Urinary bladder (tissue), 4 donors: Measurements from ENCODE around the gene ZDHHC13. TPM values are rescaled to one million over a fixed set of nuclear protein-coding genes. Genes with fewer than 3 reads are reported as not detected.

Experiments used
- DNase-seq: peaks from one replicate; pipeline ENCODE4 v3.0.0-alpha.2; 2015; ENCODE audit errors: extremely low spot score
- H3K27ac ChIP-seq: one replicate; pipeline ENCODE4 v1.5.1; 2013; ENCODE audit warnings: low read depth, mild to moderate bottlenecking, moderate library complexity
- H3K36me3 ChIP-seq: one replicate; pipeline ENCODE4 v1.6.1; 2013; ENCODE audit warnings: mild to moderate bottlenecking, moderate library complexity; ENCODE audit not compliant: insufficient read depth
- H3K4me1 ChIP-seq: one replicate; pipeline ENCODE4 v1.6.1; 2013; ENCODE audit warnings: mild to moderate bottlenecking, moderate library complexity; ENCODE audit not compliant: insufficient read depth
- H3K4me3 ChIP-seq: one replicate; pipeline ENCODE4 v1.5.1; 2013; ENCODE audit warnings: low read depth, low read length
- WGBS: extraction: QIAGEN DNeasy Blood & Tissue Kit; methylation state at CpG from one replicate; pipeline ENCODE4 v1.1.7; 2013; 5-methylcytosine and 5-hydroxymethylcytosine counted together
- polyA plus RNA-seq: library from polyadenylated mRNA; stranded (reverse); fragments of 200-250 nt; gene quantifications from one replicate; pipeline ENCODE4 v1.2.3, GENCODE V29; 2013
- total RNA-seq: library from RNA; depleted of rRNA; stranded (reverse); fragments of >200 nt; gene quantifications from one replicate; pipeline ENCODE4 v1.2.3, GENCODE V29; 2014
- donor health status: healthy with polysubstance abuse.
- donor health status: healthy.

Gene ZDHHC13
- total and polyA plus RNA-seq, 2 donors = 10.2 to 26.5 TPM

DNA sequence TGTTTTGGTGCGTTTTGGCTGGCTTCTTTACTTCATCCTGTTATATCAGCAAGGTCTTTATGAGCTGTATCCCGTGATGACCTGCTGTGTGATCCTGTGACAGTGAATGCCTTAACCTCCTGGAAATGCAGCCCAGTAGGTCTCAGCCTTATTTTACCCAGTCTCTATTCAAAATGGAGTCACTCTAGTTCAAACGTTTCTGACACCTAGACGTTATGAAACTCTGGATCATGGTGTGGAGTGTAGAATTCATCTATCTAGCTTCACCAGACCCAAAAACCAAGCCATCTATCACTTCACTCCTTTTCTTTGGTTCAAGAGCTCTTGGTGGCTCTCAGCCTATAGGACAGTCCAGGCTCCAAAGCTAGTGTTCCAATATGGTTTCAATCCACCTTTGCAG is 28.2 kb upstream of the ZDHHC13 start:
- no peak overlapping the region for H3K27ac ChIP-seq
- no peaks in the 10 kb centered on the region for H3K36me3 ChIP-seq
- WGBS = 72% methylated on average over 4 of the region's 4 CpGs
- DNase-seq = no peak
- H3K4me3 ChIP-seq = no peak overlapping the region
- H3K4me1 ChIP-seq = no peaks in the 10 kb centered on the region

DNA sequence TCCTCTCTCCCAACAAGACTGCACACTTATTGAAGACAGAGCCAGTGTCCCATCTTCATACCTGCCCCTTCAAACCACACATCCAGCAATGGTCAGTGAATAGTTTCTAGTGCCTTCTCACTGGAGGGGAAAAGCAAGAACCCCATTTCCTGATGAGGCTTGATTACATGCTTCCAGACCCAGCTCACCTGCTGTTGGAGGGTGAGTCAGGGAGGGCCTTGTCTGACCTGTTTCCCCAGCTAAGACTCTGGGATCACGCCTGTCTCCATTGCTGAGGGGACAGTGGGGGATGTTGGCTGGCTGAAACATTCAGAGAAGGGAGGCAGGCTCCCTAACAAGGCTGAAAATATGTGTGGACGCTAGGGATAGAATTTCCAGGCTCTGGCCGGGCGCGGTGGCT is 27.5 kb upstream of the ZDHHC13 start:
- Histone ChIP-seq H3K36me3 (no peaks in the 10 kb centered on the region), H3K4me3 (no peak overlapping the region), H3K4me1 (no peaks in the 10 kb centered on the region), H3K27ac (no peak overlapping the region)
- WGBS = 91% methylated on average over 5 of the region's 5 CpGs
- no peak for DNase-seq

DNA sequence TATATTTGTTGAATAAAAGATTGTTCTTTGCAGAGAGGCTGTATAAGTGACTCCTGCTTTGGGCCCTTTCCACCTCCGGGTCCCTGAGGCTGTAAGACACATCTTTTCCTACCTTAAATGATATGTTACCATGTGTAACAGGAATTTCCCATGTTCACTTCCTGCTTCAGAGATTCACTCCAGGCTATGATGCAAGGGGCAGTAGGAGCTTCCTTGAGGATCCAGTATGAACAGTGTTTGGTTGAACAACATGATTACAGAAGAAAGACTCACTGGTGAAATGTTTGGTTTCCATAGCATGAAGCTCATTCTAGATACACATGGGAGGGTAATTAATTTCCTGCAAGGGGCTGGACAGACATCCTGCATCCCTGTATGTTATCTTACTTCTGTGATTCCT is 25.6 kb upstream of the ZDHHC13 start:
- H3K4me3 ChIP-seq = no peak overlapping the region
- WGBS = 81% methylated on average over 1 of the region's 1 CpG
- no peaks in the 10 kb centered on the region for H3K36me3 ChIP-seq
- no peak for DNase-seq
- no peaks in the 10 kb centered on the region for H3K4me1 ChIP-seq
- H3K27ac ChIP-seq = no peak overlapping the region

DNA sequence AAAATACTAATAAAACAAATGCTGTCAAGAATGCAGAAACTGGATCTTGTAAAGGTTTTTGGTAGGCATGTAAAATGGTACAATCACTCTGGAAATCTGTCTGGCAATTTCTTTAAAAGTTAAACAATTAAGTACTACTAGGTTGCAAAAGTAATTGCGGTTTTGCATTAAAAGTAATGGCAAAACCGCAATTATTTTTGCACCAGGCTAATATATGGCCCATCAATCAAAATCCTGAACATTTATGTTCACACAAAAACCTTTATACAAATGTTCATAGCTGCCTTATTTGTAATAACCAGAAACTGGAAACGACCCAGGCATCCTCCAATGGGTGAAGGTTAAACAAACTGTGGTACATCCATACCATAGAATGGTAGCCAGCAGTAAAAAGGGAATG is 24.6 kb upstream of the ZDHHC13 start:
- no peaks in the 10 kb centered on the region for H3K4me1 ChIP-seq
- no peak overlapping the region for H3K27ac ChIP-seq
- WGBS = 83% methylated on average over 3 of the region's 3 CpGs
- H3K4me3 ChIP-seq = no peak overlapping the region
- H3K36me3 ChIP-seq = no peaks in the 10 kb centered on the region
- no peak for DNase-seq

DNA sequence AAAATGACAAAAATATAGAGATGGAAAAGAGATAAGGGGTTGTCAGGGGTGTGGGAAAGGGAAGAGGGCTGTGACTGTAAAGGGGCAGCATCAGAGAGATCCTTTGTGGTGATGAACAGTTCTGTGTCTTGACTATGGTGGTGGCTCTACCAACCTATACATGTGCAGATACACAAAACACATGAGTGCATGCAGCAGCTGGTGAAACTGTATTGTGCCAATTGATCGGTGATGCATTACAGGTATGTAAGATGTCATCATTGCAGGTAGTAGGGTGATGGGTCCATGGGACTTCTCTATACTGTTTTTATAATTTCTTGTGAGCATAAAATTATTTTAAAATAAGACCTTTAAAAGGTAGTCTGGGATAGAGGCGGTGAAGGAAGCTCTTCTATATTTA is 24.1 kb upstream of the ZDHHC13 start:
- no peaks in the 10 kb centered on the region for H3K4me1 ChIP-seq
- DNase-seq = no peak
- WGBS = 92% methylated on average over 2 of the region's 2 CpGs
- no peak overlapping the region for H3K27ac ChIP-seq
- H3K4me3 ChIP-seq = no peak overlapping the region
- H3K36me3 ChIP-seq = no peaks in the 10 kb centered on the region

DNA sequence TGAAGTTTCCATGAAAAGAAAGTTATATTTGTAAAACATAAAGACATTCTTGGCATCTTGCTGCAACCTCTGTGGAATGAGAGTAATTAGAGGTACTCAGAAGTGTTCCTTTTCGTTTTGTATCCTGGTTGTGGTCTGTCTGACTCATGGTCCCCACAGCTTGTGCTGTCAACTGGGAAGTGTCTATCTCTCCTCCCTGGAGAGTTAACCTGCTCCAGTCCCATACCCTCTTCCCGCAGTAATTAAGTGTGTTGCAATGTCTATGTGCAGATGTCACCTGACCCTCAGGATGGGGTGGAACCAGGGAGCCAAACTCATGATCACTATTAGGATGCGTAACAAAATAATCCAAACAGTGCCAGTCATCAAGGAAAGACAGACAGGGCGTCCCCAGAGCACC is 23.0 kb upstream of the ZDHHC13 start:
- 61% methylated on average over 4 of the region's 4 CpGs for WGBS
- Histone ChIP-seq H3K4me3 (no peak overlapping the region), H3K4me1 (no peaks in the 10 kb centered on the region), H3K36me3 (no peaks in the 10 kb centered on the region), H3K27ac (no peak overlapping the region)
- DNase-seq = no peak

DNA sequence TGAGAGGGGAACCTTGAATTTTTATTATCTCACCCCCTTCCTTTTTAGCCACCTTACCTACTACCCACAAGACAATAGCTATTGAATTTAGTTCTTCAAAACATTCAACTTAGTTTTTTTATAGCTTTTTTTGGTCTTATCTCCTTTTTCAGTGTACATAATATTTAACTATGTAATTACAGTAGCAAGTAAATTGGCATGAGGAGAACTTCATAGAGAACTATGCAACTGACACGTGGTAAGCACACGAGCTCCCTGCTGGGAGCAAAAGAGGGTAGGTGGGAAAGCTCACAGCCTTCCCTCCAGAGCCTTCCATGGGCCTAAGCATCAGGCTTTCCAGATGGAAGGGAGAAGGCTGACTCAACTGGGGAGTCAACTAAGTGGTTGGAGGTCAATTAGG is 22.1 kb upstream of the ZDHHC13 start:
- no peak for DNase-seq
- WGBS = 48% methylated on average over 2 of the region's 2 CpGs
- no peaks in the 10 kb centered on the region for H3K4me1 ChIP-seq

DNA sequence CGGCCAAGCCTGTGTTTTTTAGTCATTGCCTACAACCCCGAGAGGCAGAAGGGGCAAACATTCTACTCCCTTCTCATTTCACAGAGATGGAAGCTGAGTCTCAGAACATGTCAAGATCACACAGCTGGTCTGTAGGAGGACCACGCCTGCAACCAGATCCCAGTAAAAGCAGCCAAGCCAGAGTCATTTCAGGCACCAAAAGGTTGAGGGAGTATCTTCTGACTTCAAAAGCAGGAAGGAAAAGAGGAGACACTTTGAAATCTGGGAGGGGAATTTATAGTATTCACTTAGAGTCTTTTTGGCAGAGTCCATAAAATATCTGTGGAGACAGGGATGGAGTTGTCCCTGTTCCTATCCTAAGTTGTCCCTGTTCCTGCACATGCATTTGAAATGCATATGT is 17.9 kb upstream of the ZDHHC13 start:
- WGBS = 78% methylated on average over 3 of the region's 3 CpGs
- Histone ChIP-seq H3K27ac (no peak overlapping the region), H3K4me1 (no peaks in the 10 kb centered on the region), H3K4me3 (no peak overlapping the region), H3K36me3 (no peaks in the 10 kb centered on the region)
- no peak for DNase-seq

More for the DNA sequence above, 22.1 kb upstream of the ZDHHC13 start:
- Histone ChIP-seq H3K27ac (no peak overlapping the region), H3K4me3 (no peak overlapping the region), H3K36me3 (no peaks in the 10 kb centered on the region)

DNA sequence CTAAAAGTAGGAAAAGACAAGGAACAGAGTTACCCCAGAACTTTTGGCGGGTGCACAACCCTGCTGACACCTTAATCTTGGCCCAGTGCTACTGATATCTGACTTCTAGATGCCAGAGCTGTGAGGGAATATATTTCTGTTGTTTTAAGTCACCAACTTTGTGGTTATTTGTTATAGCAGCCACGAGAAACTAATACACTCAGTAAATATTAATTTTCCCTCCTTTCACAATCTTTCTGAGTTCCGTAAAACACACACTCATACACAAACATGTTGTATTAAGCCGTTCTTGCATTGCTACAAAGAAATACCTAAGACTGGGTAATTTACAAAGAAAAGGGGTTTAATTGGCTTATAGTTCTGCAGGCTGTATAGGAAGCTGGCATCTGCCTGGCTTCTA is 16.1 kb upstream of the ZDHHC13 start:
- H3K4me1 ChIP-seq = no peaks in the 10 kb centered on the region
- no peak overlapping the region for H3K27ac ChIP-seq
- no peak overlapping the region for H3K4me3 ChIP-seq
- WGBS = 88% methylated on average over 4 of the region's 4 CpGs
- DNase-seq = no peak
- no peaks in the 10 kb centered on the region for H3K36me3 ChIP-seq

DNA sequence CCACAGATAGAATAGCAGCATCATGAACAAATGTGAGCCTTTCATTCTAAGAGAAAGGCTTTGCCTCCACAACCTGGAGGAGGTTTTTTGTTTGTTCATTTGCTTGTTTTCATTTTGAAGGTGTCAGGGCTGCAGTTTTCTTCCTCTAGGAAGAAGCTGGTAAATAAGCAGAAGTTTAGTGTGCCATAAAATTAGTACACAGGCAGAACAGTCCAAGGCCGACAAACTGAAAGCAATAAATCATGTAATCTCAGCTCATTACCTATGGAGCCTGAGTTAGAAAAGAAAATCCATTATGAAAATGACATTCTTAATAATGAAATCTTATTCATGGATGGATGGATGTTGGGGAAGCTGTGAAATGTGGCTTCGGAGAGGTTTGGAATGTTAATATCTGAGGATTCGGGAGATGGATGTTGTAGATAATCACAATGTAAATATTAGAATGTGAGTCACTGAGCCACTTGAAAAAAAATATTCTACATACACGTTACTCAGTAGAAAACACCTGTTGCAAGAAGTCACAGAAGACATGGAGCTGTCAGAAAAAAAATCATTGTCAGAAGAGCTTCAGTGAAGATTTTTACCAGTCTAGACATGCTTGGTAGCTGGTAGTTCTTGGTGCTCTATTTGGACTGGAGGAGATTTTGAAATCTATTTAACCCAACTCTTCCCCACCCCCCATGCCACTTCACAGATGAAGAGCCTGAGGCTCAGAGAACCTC is 15.0 kb upstream of the ZDHHC13 start:
- DNase-seq = no peak
- Histone ChIP-seq H3K27ac (no peak overlapping the region), H3K36me3 (no peaks in the 10 kb centered on the region), H3K4me3 (no peak overlapping the region), H3K4me1 (no peaks in the 10 kb centered on the region)
- 24% methylated on average over 4 of the region's 4 CpGs for WGBS

DNA sequence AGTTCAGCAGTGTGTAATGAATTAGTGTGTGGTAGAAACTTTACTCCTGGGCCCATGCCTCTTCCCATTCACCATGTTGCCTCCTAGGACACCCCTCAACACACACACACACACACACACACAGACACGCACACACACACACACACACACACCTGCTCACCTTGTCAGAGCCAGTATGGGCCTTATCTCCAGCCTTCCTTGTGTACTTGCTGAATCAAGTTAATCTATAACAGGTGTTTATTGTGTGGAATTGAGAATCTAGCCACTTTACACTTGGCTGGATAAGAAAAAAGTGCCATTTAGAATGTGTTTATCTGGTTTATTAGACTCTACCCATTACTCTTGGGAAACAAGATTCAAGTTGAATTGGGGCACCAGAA is 14.5 kb upstream of the ZDHHC13 start:
- Histone ChIP-seq H3K27ac (no peak overlapping the region), H3K4me1 (no peaks in the 10 kb centered on the region), H3K4me3 (no peak overlapping the region), H3K36me3 (no peaks in the 10 kb centered on the region)
- 79% methylated on average over 1 of the region's 1 CpG for WGBS
- DNase-seq = no peak

DNA sequence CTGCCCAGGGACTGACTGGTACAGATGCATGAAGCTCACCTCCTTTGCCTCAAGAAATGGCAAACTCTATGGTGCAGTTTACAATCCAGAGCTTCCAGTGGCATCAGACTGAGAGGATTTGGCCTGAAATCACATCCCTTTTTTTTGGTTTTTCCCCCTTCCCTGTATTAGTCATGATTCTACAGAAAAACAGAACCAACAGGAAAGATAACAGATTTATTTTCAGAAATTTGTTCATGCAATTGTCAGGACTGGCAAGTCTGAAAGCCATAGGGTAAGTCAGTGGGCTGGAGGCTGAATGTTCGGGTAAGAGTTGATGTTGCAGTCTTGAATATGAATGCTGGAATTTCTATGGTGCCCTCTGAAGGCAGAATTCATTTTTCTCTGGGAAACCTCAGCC is 12.0 kb upstream of the ZDHHC13 start:
- Histone ChIP-seq H3K4me3 (no peak overlapping the region), H3K27ac (no peak overlapping the region), H3K36me3 (no peaks in the 10 kb centered on the region), H3K4me1 (no peaks in the 10 kb centered on the region)
- no peak for DNase-seq
- 75% methylated on average over 1 of the region's 1 CpG for WGBS

DNA sequence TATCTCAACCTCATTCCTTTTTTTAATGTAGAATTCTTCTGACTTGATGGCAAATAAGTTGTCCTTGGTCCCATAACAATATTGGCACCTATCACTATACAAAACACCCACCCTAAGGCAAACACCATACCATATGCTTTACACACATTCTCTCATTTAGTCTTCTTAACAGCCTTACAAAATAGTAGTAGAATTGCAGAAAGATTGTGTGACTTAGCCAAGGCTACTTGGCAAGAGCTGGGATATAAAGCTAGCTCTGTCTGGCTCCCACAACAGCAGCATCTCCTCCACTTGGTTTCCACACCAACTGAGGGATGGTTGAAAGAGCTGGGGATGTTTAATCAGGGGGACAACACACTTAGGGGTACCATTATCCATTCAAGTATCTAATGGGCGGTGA is 9.8 kb upstream of the ZDHHC13 start:
- DNase-seq = no peak
- 96% methylated on average over 1 of the region's 1 CpG for WGBS

DNA sequence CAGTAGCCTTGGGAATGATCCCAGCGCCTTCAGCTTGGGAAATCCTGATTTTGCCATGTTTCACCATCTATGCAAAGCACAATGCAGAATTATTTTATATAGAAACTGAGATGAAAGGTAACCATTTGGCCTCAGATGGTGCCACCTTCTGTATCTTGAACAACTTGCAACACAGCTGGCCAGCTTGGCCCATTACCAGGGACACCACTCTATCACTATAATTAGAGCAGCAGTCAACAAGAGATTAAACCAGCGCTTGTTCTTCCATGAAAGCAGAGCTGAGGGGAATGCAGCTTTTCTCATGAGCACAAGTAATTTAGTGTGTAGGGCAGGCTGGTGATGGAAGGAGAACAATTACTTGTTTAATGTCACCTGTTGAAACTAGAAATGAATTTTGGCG is 6.7 kb upstream of the ZDHHC13 start:
- WGBS = 83% methylated on average over 3 of the region's 3 CpGs
- no peak for DNase-seq
- no peaks in the 10 kb centered on the region for H3K4me1 ChIP-seq
- H3K36me3 ChIP-seq = no peaks in the 10 kb centered on the region
- H3K4me3 ChIP-seq = no peak overlapping the region
- no peak overlapping the region for H3K27ac ChIP-seq

More for the DNA sequence above, 9.8 kb upstream of the ZDHHC13 start:
- Histone ChIP-seq H3K36me3 (no peaks in the 10 kb centered on the region), H3K4me3 (no peak overlapping the region), H3K27ac (no peak overlapping the region), H3K4me1 (no peaks in the 10 kb centered on the region)

DNA sequence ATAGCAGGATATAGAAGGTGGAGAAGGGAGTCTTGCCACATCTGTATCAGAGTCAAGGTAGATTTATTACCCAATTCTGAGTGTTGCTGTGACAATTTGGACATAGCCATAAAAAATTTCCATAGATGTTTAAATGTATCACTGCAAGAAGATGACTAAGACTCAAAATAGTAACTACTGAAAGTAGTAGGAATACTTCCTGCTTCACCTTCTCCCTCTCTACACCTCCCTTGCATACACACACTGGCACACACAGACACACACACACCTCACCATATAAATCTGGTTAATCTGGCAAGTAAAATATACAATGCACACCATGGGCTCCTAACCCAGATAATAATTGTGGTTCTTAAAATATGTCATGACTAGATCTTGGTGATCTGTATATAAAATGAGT is 5.2 kb upstream of the ZDHHC13 start:
- no peak overlapping the region for H3K27ac ChIP-seq
- DNase-seq = no peak
- H3K36me3 ChIP-seq = no peaks in the 10 kb centered on the region
- no peak overlapping the region for H3K4me3 ChIP-seq
- H3K4me1 ChIP-seq = no peaks in the 10 kb centered on the region
